ENCODE data around the gene CTNNB1.

The CTNNB1 gene

GRCh38 chr3:41190509-41191284 is 8.6 kb upstream of the CTNNB1 start:
- DNase-seq = no peak

- DNase-seq = no peak
Observed at GRCh38 chr3:41192885-41193284, 6.4 kb upstream of the CTNNB1 start.

- no peak for DNase-seq
Observed at GRCh38 chr3:41193794-41194539, 5.3 kb upstream of the CTNNB1 start.

- DNase-seq = no peak
Observed at GRCh38 chr3:41194701-41195100, 4.6 kb upstream of the CTNNB1 start.

- DNase-seq = no peak
Observed at GRCh38 chr3:41195946-41196345, 3.4 kb upstream of the CTNNB1 start.

- no peak for DNase-seq
Observed at GRCh38 chr3:41196499-41197410, 2.5 kb upstream of the CTNNB1 start.

GRCh38 chr3:41198046-41198445 is 1.3 kb upstream of the CTNNB1 start:
- no peak for DNase-seq

GRCh38 chr3:41198526-41198925 is 779 bp upstream of the CTNNB1 start:
- DNase-seq = no peak

- peak; percentile 69 for DNase-seq
Observed at GRCh38 chr3:41199866-41200668, 762 bp downstream of the CTNNB1 start.

- DNase-seq = peak; percentile 47
Observed at GRCh38 chr3:41200669-41201021, 1.3 kb downstream of the CTNNB1 start.

- DNase-seq = no peak
Observed at GRCh38 chr3:41202075-41202833, 2.9 kb downstream of the CTNNB1 start.

GRCh38 chr3:41202834-41203345 is 3.6 kb downstream of the CTNNB1 start:
- no peak for DNase-seq

- no peak for DNase-seq
Observed at GRCh38 chr3:41204369-41204768, 5.1 kb downstream of the CTNNB1 start.

GRCh38 chr3:41205591-41205990 is 6.3 kb downstream of the CTNNB1 start:
- DNase-seq = no peak

GRCh38 chr3:41207355-41207754 is 8.1 kb downstream of the CTNNB1 start:
- DNase-seq = no peak

- DNase-seq = no peak
Observed at GRCh38 chr3:41208507-41209220, 9.4 kb downstream of the CTNNB1 start.

- DNase-seq = no peak
Observed at GRCh38 chr3:41209646-41210045, 10.3 kb downstream of the CTNNB1 start.

- no peak for DNase-seq
Observed at GRCh38 chr3:41210966-41211365, 11.7 kb downstream of the CTNNB1 start.

- DNase-seq = no peak
Observed at GRCh38 chr3:41212088-41212487, 12.8 kb downstream of the CTNNB1 start.

- no peak for DNase-seq
Observed at GRCh38 chr3:41213588-41213987, 14.3 kb downstream of the CTNNB1 start.
